Naive B cell (primary cell): Measurements from ENCODE around the gene PIAS4. TPM values are rescaled to one million over a fixed set of nuclear protein-coding genes. Genes with fewer than 3 reads are reported as not detected.

Source experiments
- ATAC-seq, 2 donors: fragments of 150-1000 bp; cut with Tn5 transposase; 2 replicates each; pipeline ENCODE4 v1.10.0; 2021; ENCODE audit warnings: low read depth in 2 of 2, mild to moderate bottlenecking in 2 of 2, moderate library complexity in 2 of 2
- DNase-seq: peaks from one replicate; pipeline ENCODE4 v3.0.0; 2022
- H3K27ac Mint-ChIP-seq, 6 donors: one replicate each; pipeline ENCODE4 v1.8.0; 2020 to 2022; ENCODE audit warnings: mild to moderate bottlenecking in 6 of 6, mixed read lengths in 6 of 6, moderate library complexity in 5 of 6, inconsistent platforms in 2 of 6
- H3K27me3 Mint-ChIP-seq, 3 donors: one replicate each; pipeline ENCODE4 v1.8.0; 2021 to 2022; ENCODE audit warnings: mixed read lengths in 3 of 3, mild to moderate bottlenecking in 1 of 3
- H3K36me3 Mint-ChIP-seq, 2 donors: one replicate each; pipeline ENCODE4 v1.8.0; 2020 to 2022; ENCODE audit warnings: mixed read lengths in 2 of 2, inconsistent platforms in 1 of 2, mild to moderate bottlenecking in 1 of 2
- H3K4me1 Mint-ChIP-seq, 3 donors: one replicate each; pipeline ENCODE4 v1.8.0; 2020 to 2022; ENCODE audit warnings: mixed read lengths in 3 of 3, inconsistent platforms in 1 of 3, mild to moderate bottlenecking in 1 of 3, moderate library complexity in 1 of 3
- H3K4me3 Mint-ChIP-seq, 8 donors: one replicate each; pipeline ENCODE4 v1.8.0; 2020 to 2022; ENCODE audit warnings: mild to moderate bottlenecking in 8 of 8, mixed read lengths in 8 of 8, moderate library complexity in 8 of 8, inconsistent platforms in 2 of 8
- H3K9me3 Mint-ChIP-seq, 7 donors: one replicate each; pipeline ENCODE4 v1.8.0; 2020 to 2022; ENCODE audit warnings: mixed read lengths in 7 of 7, mild to moderate bottlenecking in 5 of 7, inconsistent platforms in 2 of 7, moderate library complexity in 1 of 7
- polyA plus RNA-seq, 6 donors: library from polyadenylated mRNA; unstranded; fragments of 300-500 nt; fragmentation: Illumina TruSeq; gene quantifications; one replicate each; pipeline ENCODE4 v1.2.3, GENCODE V29; 2021; ENCODE audit warnings: low read depth in 6 of 6

The PIAS4 gene
- polyA plus RNA-seq, 6 donors from 2014 or later, result 5.1 to 12.1 (median 6.1) TPM

- H3K27ac Mint-ChIP-seq, result no peak overlapping the region
- H3K9me3 Mint-ChIP-seq, result no peaks in the 10 kb centered on the region
- DNase-seq (no peak), ATAC-seq (no peak)
- H3K36me3 Mint-ChIP-seq, result no peaks in the 10 kb centered on the region
- H3K4me3 Mint-ChIP-seq, result no peak overlapping the region
- no peaks in the 10 kb centered on the region for H3K4me1 Mint-ChIP-seq
- no peaks in the 10 kb centered on the region for H3K27me3 Mint-ChIP-seq
Observed at GRCh38 chr19:4030981-4031380, 23.4 kb downstream of the PIAS4 start.

- ATAC-seq (no peak), DNase-seq (no peak)
- Mint-ChIP-seq H3K4me3 (no peak overlapping the region), H3K36me3 (no peaks in the 10 kb centered on the region), H3K9me3 (no peaks in the 10 kb centered on the region), H3K4me1 (no peaks in the 10 kb centered on the region), H3K27ac (peak overlapping the region in 1 of 6 donors; percentile 16), H3K27me3 (no peaks in the 10 kb centered on the region)
Observed at GRCh38 chr19:4031420-4031819, 23.9 kb downstream of the PIAS4 start.

GRCh38 chr19:4032436-4032835 lies 24.9 kb downstream of the PIAS4 start:
- no peaks in the 10 kb centered on the region for H3K27me3 Mint-ChIP-seq
- no peak for ATAC-seq
- H3K9me3 Mint-ChIP-seq, result no peaks in the 10 kb centered on the region
- no peak overlapping the region for H3K27ac Mint-ChIP-seq
- no peak overlapping the region for H3K4me3 Mint-ChIP-seq
- H3K4me1 Mint-ChIP-seq, result no peaks in the 10 kb centered on the region
- no peaks in the 10 kb centered on the region for H3K36me3 Mint-ChIP-seq
- no peak for DNase-seq

- Mint-ChIP-seq H3K36me3 (no peaks in the 10 kb centered on the region), H3K27ac (no peak overlapping the region), H3K4me3 (no peak overlapping the region), H3K4me1 (no peaks in the 10 kb centered on the region), H3K9me3 (no peaks in the 10 kb centered on the region), H3K27me3 (no peaks in the 10 kb centered on the region)
- ATAC-seq (no peak), DNase-seq (no peak)
Observed at GRCh38 chr19:4033028-4033956, 25.8 kb downstream of the PIAS4 start.

- Mint-ChIP-seq H3K9me3 (no peaks in the 10 kb centered on the region), H3K4me3 (no peak overlapping the region), H3K4me1 (no peaks in the 10 kb centered on the region), H3K27me3 (no peaks in the 10 kb centered on the region), H3K36me3 (no peaks in the 10 kb centered on the region), H3K27ac (no peak overlapping the region)
- DNase-seq (no peak), ATAC-seq (no peak)
Observed at GRCh38 chr19:4034048-4035017, 26.8 kb downstream of the PIAS4 start.

GRCh38 chr19:4035018-4035566 lies 27.6 kb downstream of the PIAS4 start:
- ATAC-seq, result no peak
- Mint-ChIP-seq H3K4me3 (no peak overlapping the region), H3K27ac (no peak overlapping the region)

GRCh38 chr19:4035582-4035981 lies 28.0 kb downstream of the PIAS4 start:
- no peaks in the 10 kb centered on the region for H3K36me3 Mint-ChIP-seq
- ATAC-seq (no peak), DNase-seq (no peak)
- H3K4me3 Mint-ChIP-seq, result no peak overlapping the region
- H3K4me1 Mint-ChIP-seq, result peaks cover 0 to 6% (median 4%) of the 10 kb centered on the region in 3 donors
- peaks cover 0 to 1% (median 0%) of the 10 kb centered on the region in 7 donors for H3K9me3 Mint-ChIP-seq
- no peak overlapping the region for H3K27ac Mint-ChIP-seq
- no peaks in the 10 kb centered on the region for H3K27me3 Mint-ChIP-seq

More at GRCh38 chr19:4035018-4035566, 27.6 kb downstream of the PIAS4 start:
- H3K36me3 Mint-ChIP-seq, result no peaks in the 10 kb centered on the region
- H3K27me3 Mint-ChIP-seq, result no peaks in the 10 kb centered on the region
- no peak for DNase-seq
- H3K4me1 Mint-ChIP-seq, result peaks cover 0 to 4% (median 2%) of the 10 kb centered on the region in 3 donors
- peaks cover 0 to 1% (median 0%) of the 10 kb centered on the region in 7 donors for H3K9me3 Mint-ChIP-seq

GRCh38 chr19:4036576-4037300 lies 29.2 kb downstream of the PIAS4 start:
- ATAC-seq, result no peak

GRCh38 chr19:4037301-4037949 lies 29.9 kb downstream of the PIAS4 start:
- H3K27me3 Mint-ChIP-seq, result no peaks in the 10 kb centered on the region
- H3K4me3 Mint-ChIP-seq, result no peak overlapping the region
- peaks cover 0 to 6% (median 4%) of the 10 kb centered on the region in 3 donors for H3K4me1 Mint-ChIP-seq
- no peak overlapping the region for H3K27ac Mint-ChIP-seq
- DNase-seq (no peak), ATAC-seq (no peak)
- H3K9me3 Mint-ChIP-seq, result peaks cover 0 to 1% (median 0%) of the 10 kb centered on the region in 7 donors
- H3K36me3 Mint-ChIP-seq, result no peaks in the 10 kb centered on the region

More at GRCh38 chr19:4036576-4037300, 29.2 kb downstream of the PIAS4 start:
- Mint-ChIP-seq H3K4me3 (no peak overlapping the region), H3K36me3 (no peaks in the 10 kb centered on the region), H3K9me3 (peaks cover 0 to 1% (median 0%) of the 10 kb centered on the region in 7 donors), H3K27ac (no peak overlapping the region), H3K27me3 (no peaks in the 10 kb centered on the region), H3K4me1 (peaks cover 0 to 6% (median 4%) of the 10 kb centered on the region in 3 donors)
- no peak for DNase-seq

GRCh38 chr19:4038057-4038456 lies 30.5 kb downstream of the PIAS4 start:
- H3K9me3 Mint-ChIP-seq, result peaks cover 0 to 1% (median 0%) of the 10 kb centered on the region in 7 donors
- peaks cover 0 to 6% (median 4%) of the 10 kb centered on the region in 3 donors for H3K4me1 Mint-ChIP-seq
- ATAC-seq (no peak), DNase-seq (no peak)
- H3K36me3 Mint-ChIP-seq, result no peaks in the 10 kb centered on the region
- no peak overlapping the region for H3K27ac Mint-ChIP-seq
- no peaks in the 10 kb centered on the region for H3K27me3 Mint-ChIP-seq
- no peak overlapping the region for H3K4me3 Mint-ChIP-seq

GRCh38 chr19:4038661-4039423 lies 31.3 kb downstream of the PIAS4 start:
- DNase-seq, result no peak
- Mint-ChIP-seq H3K36me3 (no peaks in the 10 kb centered on the region), H3K4me3 (no peak overlapping the region), H3K9me3 (peaks cover 0 to 1% (median 0%) of the 10 kb centered on the region in 7 donors), H3K27me3 (no peaks in the 10 kb centered on the region), H3K4me1 (peaks cover 0 to 6% (median 4%) of the 10 kb centered on the region in 3 donors), H3K27ac (peak overlapping the region in 1 of 6 donors; percentile 19)
- no peak for ATAC-seq
